ENCODE results near the gene PLIN4. TPM values are rescaled to one million over a fixed set of nuclear protein-coding genes. Genes with fewer than 3 reads are reported as not detected.
A peak's percentile ranks its signal among the peaks of the same experiment; 100 is the strongest.
"Not testable (repeated sequence)": the region's sequence is repeated elsewhere in the genome, so short reads cannot be mapped to it uniquely, and the experiment has no call there.

PLIN4 gene
- total RNA-seq, 1 donor from 2014 or later: 0.96 TPM

DNA sequence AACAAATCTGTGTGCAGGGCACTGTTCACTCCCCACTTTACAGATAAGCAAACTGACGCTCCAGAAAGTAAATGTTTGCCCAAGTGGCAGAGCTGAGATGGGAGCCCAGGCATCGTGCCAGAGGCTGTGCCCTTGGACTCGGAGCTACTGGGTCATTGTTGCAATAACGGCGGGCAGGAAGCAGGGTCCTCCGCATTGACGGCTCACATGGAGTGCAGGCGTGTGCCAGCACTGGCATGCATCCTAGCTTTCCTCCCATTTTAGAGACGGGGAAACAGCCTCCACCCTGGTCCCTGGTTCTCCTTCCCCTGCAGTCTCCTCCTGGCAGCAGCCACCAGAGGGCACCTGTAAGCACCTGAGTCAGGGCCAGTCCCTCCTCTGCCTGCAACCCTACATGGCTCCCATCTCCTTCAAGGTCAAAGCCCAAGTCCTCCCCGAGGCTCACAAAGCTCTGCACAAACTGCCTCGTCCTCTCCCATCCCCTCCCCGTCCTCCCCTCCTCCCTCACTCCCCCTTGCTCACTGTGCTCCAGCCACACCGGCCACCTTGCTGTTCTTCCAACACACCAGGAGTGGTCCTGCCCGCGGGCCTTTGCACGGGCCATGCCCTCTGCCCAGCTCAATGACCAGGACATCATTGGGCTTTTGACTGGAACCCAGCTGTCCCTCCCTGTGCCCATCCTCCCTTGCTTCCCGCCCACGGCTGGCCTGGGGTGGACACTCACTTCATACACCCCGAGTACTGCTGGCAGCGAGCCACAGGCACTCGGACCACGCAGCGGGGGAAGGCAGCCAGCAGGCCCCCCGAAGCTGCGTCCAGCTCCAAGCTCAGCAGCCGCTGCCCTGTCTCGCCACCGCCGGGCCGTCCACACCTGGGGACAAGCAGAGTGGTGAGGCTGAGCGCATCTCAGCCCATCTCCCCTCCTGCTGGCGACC lies 29.3 kb upstream of the PLIN4 start:
- ATAC-seq: peak; percentile 39

DNA sequence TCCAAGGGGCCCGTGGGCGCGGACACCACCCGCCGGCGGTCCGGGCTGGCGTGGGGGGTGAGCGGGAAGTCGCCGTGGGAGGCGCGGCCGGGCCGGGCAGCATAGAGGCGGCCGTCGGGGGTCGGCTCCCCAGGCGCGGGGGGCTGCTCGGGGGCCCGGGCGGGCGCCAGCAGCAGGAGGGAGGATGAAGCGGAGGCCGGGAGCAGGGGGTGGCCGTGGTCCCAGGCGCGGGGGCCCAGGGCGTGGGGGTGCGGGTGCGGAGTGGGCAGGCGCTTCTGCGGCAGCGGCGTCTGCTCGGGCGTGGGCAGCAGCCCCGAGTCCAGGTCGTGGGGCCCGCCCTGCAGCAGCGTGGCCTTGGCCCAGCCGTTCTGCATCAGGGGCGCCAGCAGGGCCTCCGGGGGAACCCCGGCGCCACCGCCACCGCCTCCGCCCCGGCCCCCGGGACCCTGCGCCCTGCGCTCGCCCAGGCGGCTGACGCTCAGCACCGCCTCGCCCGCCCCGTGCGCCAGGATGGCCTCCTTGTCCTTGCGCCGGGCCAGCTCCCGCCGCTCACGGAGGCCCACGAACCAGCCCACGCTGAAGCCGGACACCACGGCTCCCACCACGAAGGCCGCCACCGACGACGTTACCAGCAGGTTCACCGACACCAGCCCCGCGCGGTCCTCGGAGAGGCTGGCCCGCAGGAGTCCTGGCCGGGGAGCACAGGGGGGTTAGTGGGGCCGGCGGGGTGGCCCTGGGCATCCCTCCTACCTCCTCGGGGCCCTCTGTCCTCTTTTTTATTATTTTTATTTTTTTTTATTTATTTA lies 25.8 kb upstream of the PLIN4 start:
- no peak for ATAC-seq

DNA sequence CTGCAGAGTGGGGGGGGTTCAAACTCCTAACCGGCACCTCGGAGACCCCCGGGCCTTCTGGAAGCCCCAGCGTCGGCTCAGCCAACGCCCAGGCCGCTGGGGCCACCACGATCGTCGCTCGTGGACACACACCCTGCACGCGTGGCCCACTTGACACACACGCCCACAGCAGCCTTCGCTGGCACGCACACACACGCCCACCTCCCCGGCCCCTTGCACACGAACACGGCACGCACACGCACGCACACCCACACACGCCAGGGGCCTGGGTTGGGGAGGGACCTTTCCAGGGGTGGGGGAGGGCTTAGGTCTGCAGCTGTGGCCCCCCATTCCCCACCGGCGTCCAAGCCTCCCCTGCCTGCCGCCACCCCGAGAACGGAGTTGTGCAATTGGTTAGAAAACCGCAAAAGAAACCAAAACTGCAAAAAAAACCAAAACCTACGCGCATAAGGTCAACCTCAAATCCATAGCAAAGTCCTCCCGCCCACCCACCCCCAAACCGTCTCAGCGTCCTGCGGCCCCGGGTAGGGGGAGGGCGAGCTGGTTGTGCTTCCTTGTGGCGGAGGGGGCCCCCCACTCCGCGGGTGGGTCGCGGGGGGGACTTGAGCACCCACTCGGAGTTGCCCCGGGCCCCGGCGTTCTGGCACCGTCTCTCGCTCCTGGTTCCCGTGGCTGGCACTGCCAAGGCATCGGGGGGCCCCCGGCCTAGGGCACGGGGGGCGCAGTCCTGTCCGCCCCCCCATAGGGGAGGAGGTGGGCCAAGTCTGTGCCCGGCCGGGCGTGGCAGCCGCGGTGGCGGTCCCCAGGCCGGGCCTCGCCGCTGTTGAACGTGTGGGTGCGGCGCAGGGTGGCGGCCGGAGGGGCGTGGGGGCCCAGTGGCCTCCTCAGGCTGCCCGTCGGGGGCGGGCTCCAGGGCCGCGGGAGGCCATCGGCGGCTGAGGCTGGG lies 24.9 kb upstream of the PLIN4 start:
- ATAC-seq: no peak

DNA sequence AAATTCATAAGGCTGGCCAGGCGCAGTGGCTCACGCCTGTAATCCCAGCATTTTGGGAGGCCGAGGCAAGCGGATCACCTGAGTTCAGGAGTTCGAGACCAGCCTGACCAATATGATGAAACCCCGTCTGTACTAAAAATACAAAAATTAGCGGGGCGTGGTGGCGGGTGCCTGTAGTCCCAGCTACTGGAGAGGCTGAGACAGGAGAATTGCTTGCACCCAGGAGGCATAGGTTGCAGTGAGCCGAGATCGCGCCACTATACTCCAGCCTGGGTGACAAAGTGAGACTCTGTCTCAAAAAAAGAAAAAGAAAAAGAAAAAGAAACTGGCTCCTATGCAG lies 23.5 kb upstream of the PLIN4 start:
- ATAC-seq: not testable (repeated sequence)

DNA sequence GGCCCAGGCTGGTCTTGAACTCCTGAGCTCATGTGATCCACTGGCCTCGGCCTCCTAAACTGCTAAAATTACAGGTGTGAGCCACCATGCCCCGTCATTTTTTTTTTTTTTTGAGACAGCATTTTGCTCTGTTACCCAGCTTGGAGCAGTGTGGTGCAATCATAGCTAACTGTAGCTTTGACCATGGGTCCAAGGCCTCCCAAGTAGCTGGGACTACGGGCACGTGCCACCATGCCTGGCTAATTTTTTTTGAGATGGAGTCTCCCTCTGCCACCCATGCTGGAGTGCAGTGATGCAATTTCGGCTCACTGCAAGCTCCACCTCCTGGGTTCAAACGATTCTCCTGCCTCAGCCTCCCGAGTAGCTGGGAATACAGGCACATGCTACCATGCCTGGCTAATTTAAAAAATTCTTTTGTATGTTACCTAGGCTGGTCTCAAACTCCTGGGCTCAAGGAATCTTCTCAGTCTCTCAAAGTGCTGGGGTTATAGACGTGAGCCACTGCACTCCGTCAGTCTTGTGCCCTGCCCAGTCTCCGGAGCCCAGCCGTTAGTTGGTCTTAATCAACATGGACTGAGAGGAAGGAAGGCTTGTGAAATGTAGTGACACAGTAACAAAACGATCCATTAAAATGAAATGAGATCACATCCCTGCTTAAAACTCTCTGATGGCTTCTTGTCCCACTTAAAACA lies 23.0 kb upstream of the PLIN4 start:
- ATAC-seq: no peak

DNA sequence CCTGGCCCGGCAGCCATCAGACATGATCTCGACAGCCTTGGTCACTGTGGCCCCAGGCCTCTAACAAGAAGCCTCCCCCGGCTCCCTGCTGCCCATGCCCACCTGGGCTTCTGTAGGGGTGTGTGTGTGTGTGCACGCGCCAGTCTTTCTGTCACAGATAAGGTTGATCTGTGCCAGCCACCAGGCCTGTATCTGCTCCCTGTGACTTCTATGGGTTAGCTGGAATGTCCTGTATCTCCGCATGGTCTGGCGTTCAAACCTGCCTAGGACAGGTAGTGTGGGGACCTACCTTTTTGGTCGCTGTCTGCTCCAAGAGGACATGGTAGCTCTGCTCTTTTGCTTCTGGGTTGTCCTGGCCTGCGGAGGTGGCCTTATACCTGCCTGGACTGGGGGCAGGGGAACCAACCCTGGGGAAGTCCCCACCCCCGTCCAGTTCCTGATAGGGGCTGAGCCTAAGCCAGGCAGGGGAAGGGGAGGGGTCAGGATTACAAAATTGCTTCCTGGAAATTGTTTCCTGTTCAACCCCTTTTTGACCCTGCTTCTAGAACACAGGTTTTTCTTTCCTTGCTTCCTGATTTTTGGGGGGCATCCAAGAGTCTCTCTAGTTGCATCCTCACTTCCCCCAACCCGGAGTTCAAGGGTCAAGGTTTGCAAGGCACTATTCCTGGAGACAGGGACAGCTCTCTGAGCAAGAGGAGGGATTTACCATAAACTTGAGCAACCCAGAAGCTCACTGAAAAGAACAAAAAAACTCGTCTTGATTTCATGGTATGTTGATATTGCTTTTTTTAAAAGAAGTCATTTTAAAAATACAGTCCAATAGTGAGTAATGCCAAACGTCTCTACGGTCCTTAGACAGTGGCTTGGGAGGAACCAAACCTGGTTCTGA lies 21.7 kb upstream of the PLIN4 start, which contains the start of gene LRG1:
Gene LRG1, minus strand, starts transcription at position 344 of the 889 bp plus-strand sequence. Its CDS starts 23 bp downstream, at position 321.
- ATAC-seq: peak; percentile 92

DNA sequence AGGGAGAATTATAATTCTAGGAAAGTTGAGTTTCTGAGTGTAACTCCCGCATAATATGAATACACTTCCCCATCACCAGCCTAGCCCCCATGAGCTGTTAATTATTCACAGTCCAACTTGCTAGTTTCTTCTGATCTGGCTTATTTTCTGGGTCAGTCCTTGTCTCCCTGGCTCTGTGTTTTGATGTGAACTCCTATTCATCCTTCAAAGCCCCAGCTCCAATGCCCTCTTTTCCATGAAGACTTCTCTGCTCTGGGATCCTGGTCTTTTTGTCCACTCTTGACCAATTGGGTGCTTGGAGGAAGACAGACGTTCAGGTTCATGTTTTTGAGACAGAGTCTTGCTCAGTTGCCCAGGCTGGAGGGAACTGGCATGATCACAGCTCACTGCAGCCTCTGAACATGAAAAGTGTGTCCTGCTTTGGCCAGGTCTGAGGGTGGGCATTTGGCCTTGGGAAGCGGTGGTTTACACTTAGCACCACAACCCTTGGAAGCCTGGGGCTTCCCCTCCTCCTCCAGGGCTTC lies 20.9 kb upstream of the PLIN4 start:
- no peak for ATAC-seq

DNA sequence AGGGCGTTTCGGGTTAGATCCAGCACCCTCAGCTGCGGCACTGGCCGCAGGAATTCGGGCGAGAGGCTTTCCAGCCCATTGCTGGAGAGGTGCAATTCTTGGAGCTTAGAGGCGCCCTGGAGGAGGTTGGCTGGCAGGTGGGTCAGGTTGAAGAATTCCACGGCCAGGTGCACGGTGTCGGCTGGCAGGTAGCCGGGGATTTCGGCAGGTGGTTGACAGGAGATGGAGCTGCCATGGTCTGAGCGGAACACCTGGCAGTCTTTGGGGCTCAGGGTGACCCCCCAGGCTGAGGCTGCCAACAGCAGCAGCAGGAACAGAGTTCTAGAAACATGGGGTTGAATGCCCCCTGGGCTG lies 20.3 kb upstream of the PLIN4 start:
- ATAC-seq: no peak

DNA sequence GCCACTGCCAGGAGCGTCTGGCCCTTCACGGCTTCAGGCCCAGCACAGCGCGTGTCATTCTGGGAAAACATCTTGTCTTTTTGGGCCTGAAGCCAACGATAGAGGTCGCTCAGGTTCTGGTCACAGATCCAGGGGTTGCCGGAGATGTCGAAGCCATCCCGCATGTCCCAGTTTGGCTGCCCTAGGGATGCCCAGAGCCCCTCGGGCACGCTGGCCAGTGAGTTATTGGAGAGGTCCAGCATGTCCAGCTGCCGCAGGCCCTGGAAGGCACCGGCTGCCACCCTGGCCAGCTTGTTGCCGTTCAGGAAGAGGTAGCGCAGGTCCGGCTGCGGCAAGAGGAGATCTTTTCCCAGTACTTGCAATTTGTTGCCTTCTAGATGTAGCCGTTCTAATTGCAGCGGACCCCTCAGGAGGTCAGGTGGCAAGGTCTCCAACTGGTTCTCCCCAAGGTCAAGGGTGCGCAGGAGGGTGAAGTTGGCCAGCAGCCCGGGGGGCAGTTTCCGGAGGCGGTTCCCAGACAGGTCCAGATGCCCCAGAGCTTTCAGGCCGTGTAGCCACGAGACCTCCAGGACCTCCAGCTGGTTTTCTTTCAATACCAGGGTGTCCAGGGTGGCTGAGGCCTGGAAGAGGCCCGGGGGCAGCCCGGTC lies 19.8 kb upstream of the PLIN4 start:
- no peak for ATAC-seq

DNA sequence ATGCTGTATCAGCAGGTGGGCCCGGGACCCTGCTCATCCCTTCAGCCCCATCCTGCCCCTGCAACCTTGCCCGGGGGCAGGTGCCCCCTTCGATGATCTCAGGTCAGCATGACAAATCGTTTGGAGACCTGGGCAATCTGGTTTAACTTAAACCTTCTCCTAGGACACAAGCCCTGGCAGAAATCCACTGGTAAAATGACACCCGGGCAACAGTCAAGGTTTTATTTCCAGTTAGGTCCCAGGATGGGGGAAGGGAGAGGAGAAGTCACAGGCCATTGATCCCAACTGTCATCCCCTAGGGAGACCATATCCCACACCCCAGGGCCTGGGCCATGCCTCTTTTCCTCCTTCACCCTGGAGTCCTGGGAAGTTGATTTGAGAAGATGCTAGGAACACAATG lies 18.5 kb upstream of the PLIN4 start:
- no peak for ATAC-seq

DNA sequence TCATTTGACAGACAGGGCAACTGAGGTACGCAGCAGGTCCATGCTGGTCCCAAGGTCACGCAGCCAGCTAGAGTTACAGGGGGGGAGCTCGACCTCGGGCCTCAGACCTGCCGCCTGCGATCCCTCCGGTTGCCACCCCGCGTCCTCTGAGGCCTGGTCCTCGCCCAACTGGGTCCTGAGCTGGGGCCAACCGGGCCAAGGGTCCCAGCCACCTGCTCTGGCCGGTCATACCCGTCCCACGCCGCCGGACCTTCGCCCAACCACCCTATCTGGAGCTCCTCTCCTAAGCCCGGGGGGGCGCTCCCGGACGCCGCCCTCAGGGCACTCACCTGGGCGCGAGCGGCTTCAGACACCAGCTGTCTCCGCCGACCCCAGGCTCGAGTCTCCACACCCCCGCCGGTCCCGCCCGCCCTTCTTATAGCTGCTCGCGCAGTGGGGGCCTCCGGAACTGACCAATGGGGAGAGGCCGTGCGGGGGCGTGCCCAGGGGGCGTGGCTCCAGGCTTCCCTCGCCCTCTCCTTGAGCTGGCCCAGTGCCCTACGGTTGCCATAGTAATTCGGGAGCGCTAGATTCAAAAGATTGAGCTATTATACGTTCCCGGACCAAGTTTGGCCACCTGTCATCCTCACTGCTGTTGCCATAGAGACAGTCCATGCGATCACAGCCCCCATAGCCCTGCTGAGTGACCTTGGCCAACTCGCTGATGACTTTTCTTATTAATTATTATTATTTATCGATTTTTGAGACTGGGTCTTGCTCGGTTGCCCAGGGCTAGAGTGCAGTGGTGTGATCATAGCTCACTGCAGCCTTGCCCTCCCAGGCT lies 16.8 kb upstream of the PLIN4 start, which contains the start of gene PLIN5:
Gene PLIN5, minus strand, starts transcription at position 389 of the 823 bp plus-strand sequence. CDS start 1,150 bp downstream, outside the sequence.
- peak; percentile 53 for ATAC-seq

DNA sequence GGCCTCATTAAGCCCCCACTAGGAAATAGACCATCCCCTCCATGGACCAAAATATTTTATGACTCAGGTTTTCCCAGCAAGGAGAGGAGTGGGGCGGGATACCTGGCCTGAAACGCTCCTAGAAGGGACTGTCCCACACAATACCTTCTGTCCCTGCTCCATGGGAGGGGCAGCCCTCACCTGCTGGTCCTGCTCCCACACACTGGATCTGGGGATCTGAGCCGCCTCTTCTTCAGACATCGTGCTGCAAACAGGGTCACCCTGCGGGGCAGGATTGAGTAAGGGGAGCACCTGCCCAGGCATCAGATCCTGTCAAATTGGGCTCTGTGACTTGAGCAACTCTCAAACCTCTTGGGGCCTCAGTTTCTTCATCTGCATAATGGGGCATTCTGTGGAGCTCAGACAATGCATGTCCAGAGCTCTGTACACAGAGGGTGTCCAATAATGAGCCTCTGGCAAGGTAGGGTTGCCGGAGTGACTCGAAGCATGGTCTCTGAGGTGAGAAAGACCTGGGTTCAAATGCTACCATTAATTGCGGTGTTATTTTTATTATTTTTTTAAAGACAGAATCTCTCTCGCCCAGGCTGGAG lies 15.6 kb upstream of the PLIN4 start:
- no peak for ATAC-seq

DNA sequence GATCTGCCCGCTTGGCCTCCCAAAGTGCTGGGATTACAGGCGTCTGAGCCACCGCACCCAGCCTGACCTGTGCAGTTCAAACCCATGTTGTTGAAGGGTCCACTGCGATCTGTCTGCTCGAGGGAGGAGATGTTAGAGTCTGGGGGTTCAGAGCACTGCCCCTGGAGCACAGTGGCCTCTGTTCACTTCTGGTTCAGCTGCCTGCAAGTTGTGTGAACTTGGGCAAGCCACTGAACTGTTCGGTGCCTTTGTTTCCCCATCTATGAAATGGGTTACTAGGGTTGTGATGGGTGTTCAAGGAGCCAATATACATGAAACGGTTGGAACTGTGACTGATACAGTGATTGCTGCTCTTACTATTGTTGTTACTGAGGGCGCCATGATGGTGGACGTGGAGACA lies 15.0 kb upstream of the PLIN4 start:
- ATAC-seq: no peak

DNA sequence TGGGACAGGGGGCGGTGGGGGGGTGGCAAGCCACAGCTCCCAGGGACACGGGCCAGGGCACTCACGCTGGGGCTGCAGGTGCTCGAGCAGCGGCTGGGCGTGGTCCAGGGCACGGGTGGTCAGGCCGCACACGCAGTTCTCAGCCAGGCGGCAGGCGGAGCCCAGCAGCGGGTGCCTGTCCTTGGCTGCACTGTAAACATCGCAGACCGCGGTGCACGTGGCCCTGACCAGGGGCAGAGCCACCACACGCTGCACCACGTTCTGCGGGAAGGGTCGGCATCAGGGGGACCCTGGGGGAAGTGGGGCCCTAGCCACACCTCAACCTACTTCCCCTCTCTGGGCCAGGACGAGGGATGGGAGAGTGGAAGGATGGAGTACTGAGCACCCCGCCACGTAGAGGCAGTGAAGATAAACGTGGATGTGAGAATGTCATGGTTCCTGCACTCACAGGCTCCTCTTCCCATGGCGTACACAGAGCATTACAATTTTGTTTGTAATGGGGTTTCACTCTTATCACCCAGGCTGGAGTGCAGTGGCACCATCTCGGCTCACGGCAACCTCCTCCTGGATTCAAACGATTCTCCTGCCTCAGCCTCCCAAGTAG lies 13.4 kb upstream of the PLIN4 start:
- no peak for ATAC-seq

DNA sequence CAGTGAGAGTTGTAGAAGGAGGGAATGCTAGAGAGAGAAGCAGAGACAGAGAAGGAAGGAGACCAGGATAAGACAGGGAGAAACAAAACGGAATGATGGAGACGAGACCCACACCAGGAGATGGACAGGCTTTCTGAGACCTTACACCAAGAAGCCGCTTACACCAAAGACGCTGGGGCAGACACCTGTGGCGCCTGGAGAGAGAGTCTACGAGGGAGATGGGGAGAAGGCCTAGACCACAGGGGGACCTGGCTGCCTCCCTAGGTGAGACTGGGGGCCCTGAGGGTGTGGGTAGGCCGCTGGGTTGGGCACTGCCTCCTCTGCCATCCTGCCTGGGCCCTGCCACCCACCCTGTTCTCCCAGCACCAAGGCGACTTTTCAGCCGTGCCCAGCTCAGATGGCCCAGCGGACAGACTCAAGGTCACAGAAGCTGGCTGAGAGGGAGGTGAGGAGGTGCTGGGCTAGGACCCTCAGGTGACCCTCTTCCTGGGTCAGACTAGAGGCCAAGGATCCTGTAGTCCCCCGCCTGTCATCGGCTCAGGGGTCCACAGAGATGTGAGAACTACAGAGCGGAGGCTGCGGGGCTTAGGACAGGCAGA lies 11.7 kb upstream of the PLIN4 start:
- ATAC-seq: no peak

DNA sequence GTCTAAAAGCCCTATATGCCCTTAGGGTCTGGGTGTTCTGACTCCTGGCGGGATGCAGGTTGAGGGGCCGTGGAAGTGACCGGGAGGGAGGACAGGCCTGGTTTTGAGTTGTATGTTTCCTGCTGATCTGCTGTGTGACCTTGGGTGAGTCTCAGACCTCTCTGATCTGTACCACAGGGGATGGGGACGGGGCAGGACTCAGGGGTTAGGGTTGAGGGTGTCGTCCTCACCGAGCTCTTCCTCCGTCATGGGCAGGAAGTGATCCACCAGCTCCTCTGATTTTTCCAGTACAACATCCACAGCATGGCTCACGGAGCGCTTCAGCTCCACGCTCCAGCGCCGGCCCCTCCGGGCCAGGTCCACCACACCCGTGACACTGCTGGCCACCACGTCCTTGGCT lies 10.6 kb upstream of the PLIN4 start:
- no peak for ATAC-seq

DNA sequence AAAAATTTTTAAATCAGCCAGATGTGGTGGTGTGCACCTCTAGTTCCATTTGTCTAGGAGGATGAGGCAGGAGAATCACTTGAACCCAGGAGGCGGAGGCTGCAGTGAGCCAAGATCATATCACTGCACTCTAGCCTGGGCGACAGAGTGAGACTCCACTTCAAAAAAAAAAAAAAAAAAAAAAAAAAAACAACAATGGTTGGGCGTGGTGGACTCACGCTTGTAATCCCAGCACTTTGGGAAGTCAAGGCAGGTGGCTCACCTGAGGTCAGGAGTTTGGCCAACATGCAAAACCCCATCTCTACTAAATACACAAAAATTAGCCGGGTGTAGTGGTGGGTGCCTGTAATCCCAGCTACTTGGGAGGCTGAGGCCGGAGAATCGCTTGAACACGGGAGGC lies 9.1 kb upstream of the PLIN4 start:
- ATAC-seq: not testable (repeated sequence)

DNA sequence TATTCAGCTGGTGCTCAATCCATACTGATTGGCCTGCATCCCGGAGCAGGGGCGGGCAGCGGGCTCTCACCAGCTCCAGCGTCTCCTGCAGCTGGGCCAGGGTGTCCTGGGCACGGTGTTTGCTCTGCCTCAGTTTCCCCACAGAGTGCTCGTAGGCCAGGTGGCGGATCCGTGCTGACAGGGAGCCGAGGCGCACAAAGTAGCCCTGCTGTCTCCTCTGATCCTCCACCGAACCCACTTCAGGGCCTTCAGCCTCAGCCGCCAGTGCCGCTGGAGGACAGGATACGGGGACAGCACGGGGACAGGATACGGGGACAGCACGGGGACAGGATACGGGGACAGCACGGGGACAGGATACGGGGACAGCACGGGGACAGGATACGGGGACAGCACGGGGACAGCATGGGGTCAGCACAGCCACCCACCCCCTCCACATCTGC lies 7.3 kb upstream of the PLIN4 start:
- no peak for ATAC-seq

All from esophagus mucosa (tissue), 1 donor.